NB4 (cell line): ENCODE results near the gene NFIB.

Source experiments
- DNase-seq: peaks from one replicate; pipeline ENCODE4 v3.0.0; 2010; ENCODE audit warnings: low read depth
- H3K4me3 ChIP-seq: one replicate; pipeline ENCODE4 v1.5.1; 2011; ENCODE audit warnings: mild to moderate bottlenecking, low read depth, low read length, moderate library complexity
- CTCF ChIP-seq: IDR thresholded peaks from one replicate; pipeline ENCODE4 v1.5.1; 2012; ENCODE audit warnings: low read depth, low read length
- MYC ChIP-seq: IDR thresholded peaks from 2 replicates; pipeline ENCODE4 v1.6.1; 2011; ENCODE audit warnings: low read depth, low read length
- POLR2A ChIP-seq: IDR thresholded peaks from 2 replicates; pipeline ENCODE4 v1.6.1; 2011; ENCODE audit warnings: mild to moderate bottlenecking; ENCODE audit not compliant: insufficient read length; ENCODE audit errors: extremely low read depth
- TF ChIP-seq, protein P1 (sequence below): IDR thresholded peaks from 2 replicates; pipeline ENCODE4 v1.6.1; 2011; ENCODE audit warnings: low read depth, low read length

Gene NFIB

GRCh38 chr9:14349447-14350348, 35.8 kb upstream of the NFIB start:
- DNase-seq, result no peak
- no peak overlapping the region for H3K4me3 ChIP-seq
- TF ChIP-seq CTCF (no peak), POLR2A (no peak), MYC (no peak)
- TF ChIP-seq, protein P1, sequence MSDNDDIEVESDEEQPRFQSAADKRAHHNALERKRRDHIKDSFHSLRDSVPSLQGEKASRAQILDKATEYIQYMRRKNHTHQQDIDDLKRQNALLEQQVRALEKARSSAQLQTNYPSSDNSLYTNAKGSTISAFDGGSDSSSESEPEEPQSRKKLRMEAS, result no peak

- H3K4me3 ChIP-seq, result no peak overlapping the region
- TF ChIP-seq MYC (no peak), CTCF (no peak), POLR2A (no peak)
- TF ChIP-seq, protein P1, result no peak
- DNase-seq, result no peak
These were observed 35.2 kb upstream of the NFIB start for GRCh38 chr9:14349146-14349446.

DNA sequence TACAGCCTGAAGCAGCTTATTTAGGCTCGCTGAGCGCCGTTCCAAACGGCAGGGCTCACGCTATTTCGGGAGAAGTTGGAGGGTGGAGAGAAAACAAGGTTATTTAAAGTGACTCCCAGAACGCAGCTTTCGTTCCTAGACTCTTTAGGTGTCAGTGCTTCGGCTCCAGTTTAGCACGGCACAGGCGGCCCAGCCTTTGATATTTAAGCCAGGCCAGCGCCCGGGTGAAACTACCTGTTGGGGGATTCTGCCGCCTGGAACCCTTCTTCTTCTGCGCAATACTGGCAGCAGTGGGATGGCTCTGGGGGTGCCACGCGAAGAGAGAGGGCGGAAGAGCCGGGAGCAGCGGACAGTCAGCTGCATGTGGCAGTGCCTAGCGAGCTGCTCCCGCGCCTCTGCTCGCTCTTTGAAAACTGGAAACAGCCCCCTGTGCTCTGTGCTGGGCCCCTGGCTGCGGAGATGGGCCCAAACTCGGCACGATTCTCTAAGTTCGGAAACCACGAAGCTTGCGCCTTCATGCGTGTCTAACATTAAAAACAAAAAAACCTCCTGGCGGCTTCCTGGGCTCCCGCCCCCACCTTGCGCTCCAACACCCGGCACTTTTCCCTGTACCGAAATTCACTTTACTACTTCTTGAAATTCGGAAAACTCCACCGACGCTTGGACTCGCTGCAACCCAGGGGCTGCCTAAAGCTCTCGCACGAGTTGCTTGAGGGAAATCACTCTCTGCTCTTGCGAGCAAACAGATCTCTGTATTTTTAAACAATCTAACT, 34.6 kb upstream of the NFIB start:
- no peak for TF ChIP-seq POLR2A
- TF ChIP-seq MYC, result no peak
- TF ChIP-seq, protein P1, result no peak
- DNase-seq, result no peak
- H3K4me3 ChIP-seq, result no peak overlapping the region

DNA sequence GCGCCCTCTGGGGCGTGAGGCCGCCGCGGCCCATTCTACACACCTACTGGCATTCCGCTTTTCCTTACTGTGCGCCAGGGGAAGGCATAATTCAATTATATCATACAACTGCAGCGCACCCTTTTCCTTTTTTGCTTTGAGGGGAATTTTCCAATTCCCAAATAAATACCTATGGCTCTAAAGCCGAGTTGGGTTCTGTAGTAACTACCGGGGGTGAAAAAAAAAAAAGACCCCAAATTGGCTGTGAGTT, 34.1 kb upstream of the NFIB start:
- TF ChIP-seq CTCF (no peak), MYC (no peak), POLR2A (no peak)
- TF ChIP-seq, protein P1, result no peak
- DNase-seq, result no peak
- H3K4me3 ChIP-seq, result no peak overlapping the region

DNA sequence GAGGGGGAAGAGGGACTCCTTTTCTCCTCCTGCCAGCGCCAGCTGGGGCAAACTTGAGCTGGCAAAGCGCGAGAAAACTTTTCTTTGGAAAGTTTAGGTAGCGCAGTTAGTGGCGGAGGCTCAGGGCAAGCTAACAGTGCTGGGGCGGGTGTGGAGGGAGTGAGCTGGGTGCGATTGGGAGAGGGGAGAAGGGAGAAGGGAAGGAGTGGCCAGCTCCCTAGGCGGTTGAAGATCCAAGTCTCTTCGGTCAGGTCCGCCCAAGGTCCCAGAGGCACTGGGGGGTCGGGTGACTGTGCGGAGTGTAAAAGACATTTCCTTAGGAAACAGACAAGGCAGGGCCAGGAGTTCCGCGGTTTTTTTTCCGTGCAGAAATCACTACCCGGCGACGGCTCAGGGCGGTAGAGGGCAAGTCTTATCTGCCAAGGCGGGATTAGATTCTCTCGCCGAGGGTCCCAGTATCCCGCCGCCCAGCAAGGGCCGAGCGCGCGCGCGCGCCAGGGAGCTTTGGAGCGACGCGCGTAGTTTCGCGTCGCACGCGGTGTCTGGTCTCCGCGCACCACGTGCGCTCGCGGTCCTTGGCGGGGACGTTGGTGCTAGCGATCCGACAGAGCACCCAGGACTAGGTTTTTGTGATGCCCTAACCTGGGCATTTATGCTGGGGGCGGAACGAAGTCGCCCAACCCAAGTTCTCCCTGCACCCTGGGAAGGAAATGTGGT, 33.6 kb upstream of the NFIB start:
- no peak overlapping the region for H3K4me3 ChIP-seq
- no peak for TF ChIP-seq POLR2A
- TF ChIP-seq MYC, result no peak
- TF ChIP-seq, protein P1, result no peak
- no peak for TF ChIP-seq CTCF
- no peak for DNase-seq
